Gastroesophageal sphincter (tissue), 3 donors: ENCODE results near the gene BRIP1.
"Not testable (repeated sequence)": the region's sequence is repeated elsewhere in the genome, so short reads cannot be mapped to it uniquely, and the experiment has no call there.

Source experiments
- CTCF ChIP-seq, 4 experiments: fragments of 200-600 bp in 2 of 4; fragments of 450-650 bp in 2 of 4; sonication (generic) in 1 of 4; IDR thresholded peaks; one replicate each; pipeline ENCODE4 v1.5.1; 2017 to 2019; ENCODE audit warnings: antibody characterized with exemption in 4 of 4, mild to moderate bottlenecking in 2 of 4, moderate library complexity in 2 of 4
- POLR2A ChIP-seq, 2 donors: fragments of 450-650 bp; IDR thresholded peaks; one replicate each; pipeline ENCODE4 v1.6.1; 2017; ENCODE audit warnings: antibody characterized with exemption in 2 of 2, mild to moderate bottlenecking in 2 of 2, moderate library complexity in 1 of 2
- POLR2AphosphoS5 ChIP-seq: sonication (generic); formaldehyde crosslinking; IDR thresholded peaks from one replicate; pipeline ENCODE4 v1.6.1; 2017; ENCODE audit warnings: antibody characterized with exemption

GRCh38 chr17:61719220-61719619, 144.1 kb downstream of the BRIP1 start:
- not testable (repeated sequence) for TF ChIP-seq CTCF (IDR thresholded peaks at IDR 0.05); POLR2A (IDR thresholded peaks at IDR 0.05); POLR2AphosphoS5
